ENCODE data around the gene TBATA. TPM values are rescaled to one million over a fixed set of nuclear protein-coding genes. Genes with fewer than 3 reads are reported as not detected.
"Not testable (repeated sequence)": the region's sequence is repeated elsewhere in the genome, so short reads cannot be mapped to it uniquely, and the experiment has no call there.

TBATA gene
- total RNA-seq, 6 experiments from 2014 or later = not detected

GRCh38 chr10:70772627-70773026 is 12.6 kb downstream of the TBATA start:
- no peaks in the 10 kb centered on the region for H3K36me3 ChIP-seq
- no peak overlapping the region for H3K4me3 ChIP-seq
- no peak overlapping the region for H3K27ac ChIP-seq
- no peak for DNase-seq
- H3K27me3 ChIP-seq = no peaks in the 10 kb centered on the region
- intact Hi-C loops (cut with DNase I) = no loop called here
- TF ChIP-seq CTCF (IDR thresholded peaks at IDR 0.05) (no peak), POLR2A (IDR thresholded peaks at IDR 0.05) (no peak)
- ATAC-seq = no peak
- no peaks in the 10 kb centered on the region for H3K9me3 ChIP-seq
- WGBS (ENCODE audit: insufficient coverage, low coverage, low lambda C conversion rate, missing lambda C conversion rate) = 87% methylated on average over 3 of the region's 4 CpGs
- H3K4me1 ChIP-seq = no peaks in the 10 kb centered on the region

- DNase-seq (no peak), ATAC-seq (no peak)
- Histone ChIP-seq H3K27ac (no peak overlapping the region), H3K9me3 (no peaks in the 10 kb centered on the region), H3K27me3 (no peaks in the 10 kb centered on the region), H3K4me1 (no peaks in the 10 kb centered on the region), H3K36me3 (no peaks in the 10 kb centered on the region), H3K4me3 (no peak overlapping the region)
- 86% methylated on average over 4 of the region's 8 CpGs for WGBS (ENCODE audit: insufficient coverage, low coverage, low lambda C conversion rate, missing lambda C conversion rate)
- intact Hi-C loops (cut with DNase I) = no loop called here
- TF ChIP-seq CTCF (IDR thresholded peaks at IDR 0.05) (no peak), POLR2A (IDR thresholded peaks at IDR 0.05) (no peak)
Observed at GRCh38 chr10:70771311-70772194, 13.6 kb downstream of the TBATA start.

GRCh38 chr10:70770516-70770915 is 14.7 kb downstream of the TBATA start:
- H3K4me1 ChIP-seq; H3K36me3 ChIP-seq; H3K27me3 ChIP-seq; DNase-seq; H3K27ac ChIP-seq; ATAC-seq; intact Hi-C loops (cut with DNase I); H3K4me3 ChIP-seq; H3K9me3 ChIP-seq: not testable (repeated sequence)
- WGBS (ENCODE audit: insufficient coverage, low coverage, low lambda C conversion rate, missing lambda C conversion rate) = 84% methylated on average over 2 of the region's 7 CpGs

GRCh38 chr10:70770001-70770400 is 15.2 kb downstream of the TBATA start:
- H3K4me1 ChIP-seq = no peaks in the 10 kb centered on the region
- no peak overlapping the region for H3K4me3 ChIP-seq
- intact Hi-C loops (cut with DNase I) = no loop called here
- H3K27me3 ChIP-seq = no peaks in the 10 kb centered on the region
- DNase-seq (no peak), ATAC-seq (peak in 1 of 4 donors; percentile 82)
- no peaks in the 10 kb centered on the region for H3K36me3 ChIP-seq
- no peak overlapping the region for H3K27ac ChIP-seq
- TF ChIP-seq CTCF (IDR thresholded peaks at IDR 0.05) (no peak), POLR2A (IDR thresholded peaks at IDR 0.05) (no peak)
- no peaks in the 10 kb centered on the region for H3K9me3 ChIP-seq
- WGBS (ENCODE audit: insufficient coverage, low coverage, low lambda C conversion rate, missing lambda C conversion rate) = 85% methylated on average over 1 of the region's 2 CpGs

- Histone ChIP-seq H3K36me3 (no peaks in the 10 kb centered on the region), H3K4me3 (no peak overlapping the region), H3K4me1 (no peaks in the 10 kb centered on the region), H3K27me3 (no peaks in the 10 kb centered on the region), H3K9me3 (no peaks in the 10 kb centered on the region), H3K27ac (no peak overlapping the region)
- ATAC-seq = no peak
- intact Hi-C loops (cut with DNase I) = no loop called here
- DNase-seq = no peak
- TF ChIP-seq POLR2A (IDR thresholded peaks at IDR 0.05) (no peak), CTCF (IDR thresholded peaks at IDR 0.05) (no peak)
- WGBS (ENCODE audit: insufficient coverage, low coverage, low lambda C conversion rate, missing lambda C conversion rate) = 81% methylated on average over 2 of the region's 4 CpGs
Observed at GRCh38 chr10:70769121-70769520, 16.1 kb downstream of the TBATA start.

- peak in 1 of 3 donors; percentile 35 for DNase-seq
- H3K4me1 ChIP-seq; ATAC-seq; H3K36me3 ChIP-seq; H3K27me3 ChIP-seq; H3K9me3 ChIP-seq; intact Hi-C loops (cut with DNase I); H3K27ac ChIP-seq; H3K4me3 ChIP-seq: not testable (repeated sequence)
- 63% methylated on average over 4 of the region's 6 CpGs for WGBS (ENCODE audit: insufficient coverage, low coverage, low lambda C conversion rate, missing lambda C conversion rate)
Observed at GRCh38 chr10:70768026-70768685, 17.0 kb downstream of the TBATA start.

Measured in right lobe of liver (tissue), 6 donors.